Nephron (organoid): ENCODE results near the gene PLPP3.

ENCODE experiments used
- H3K27ac Mint-ChIP-seq, 3 experiments: 2 replicates each; pipeline ENCODE4 v1.8.0; 2020; ENCODE audit warnings: mixed read lengths in 3 of 3, mild to moderate bottlenecking in 2 of 3, moderate library complexity in 1 of 3
- H3K27me3 Mint-ChIP-seq: 2 replicates; pipeline ENCODE4 v1.8.0; 2021; ENCODE audit warnings: low read depth, mild to moderate bottlenecking, moderate library complexity, mixed read lengths
- H3K36me3 Mint-ChIP-seq: 2 replicates; pipeline ENCODE4 v1.8.0; 2020; ENCODE audit warnings: low read depth, mixed read lengths
- H3K4me1 Mint-ChIP-seq: 2 replicates; pipeline ENCODE4 v1.8.0; 2020; ENCODE audit warnings: mixed read lengths
- H3K4me3 Mint-ChIP-seq, 3 experiments: 2 replicates each; pipeline ENCODE4 v1.8.0; 2020; ENCODE audit warnings: mild to moderate bottlenecking in 3 of 3, mixed read lengths in 3 of 3, moderate library complexity in 2 of 3
- H3K9me3 Mint-ChIP-seq: 2 replicates; pipeline ENCODE4 v1.8.0; 2020; ENCODE audit warnings: mixed read lengths
- CTCF ChIP-seq, 3 experiments: fragments of 200-600 bp; sonication (generic); IDR thresholded peaks; one replicate each; pipeline ENCODE4 v1.5.0; 2021; ENCODE audit warnings: antibody characterized with exemption in 3 of 3; ENCODE audit not compliant: unreplicated experiment in 3 of 3

The PLPP3 gene

GRCh38 chr1:56466538-56466937, 112.8 kb downstream of the PLPP3 start:
- H3K9me3 Mint-ChIP-seq: no peaks in the 10 kb centered on the region
- peak overlapping the region in 1 of 3 experiments; percentile 34 for H3K27ac Mint-ChIP-seq
- H3K4me3 Mint-ChIP-seq: no peak overlapping the region
- no peak for TF ChIP-seq CTCF (IDR thresholded peaks at IDR 0.05; ENCODE audit: unreplicated experiment in 3 of 3)
- H3K27me3 Mint-ChIP-seq: no peaks in the 10 kb centered on the region
- H3K4me1 Mint-ChIP-seq: peaks cover 46% of the 10 kb centered on the region
- H3K36me3 Mint-ChIP-seq: no peaks in the 10 kb centered on the region

- H3K9me3 Mint-ChIP-seq: no peaks in the 10 kb centered on the region
- no peaks in the 10 kb centered on the region for H3K36me3 Mint-ChIP-seq
- TF ChIP-seq CTCF (IDR thresholded peaks at IDR 0.05; ENCODE audit: unreplicated experiment in 3 of 3): no peak
- H3K27me3 Mint-ChIP-seq: no peaks in the 10 kb centered on the region
- H3K4me1 Mint-ChIP-seq: peaks cover 32% of the 10 kb centered on the region
- no peak overlapping the region for H3K4me3 Mint-ChIP-seq
- peak overlapping the region in 1 of 3 experiments; percentile 57 for H3K27ac Mint-ChIP-seq
Observed at GRCh38 chr1:56464294-56464693, 115.1 kb downstream of the PLPP3 start.

DNA sequence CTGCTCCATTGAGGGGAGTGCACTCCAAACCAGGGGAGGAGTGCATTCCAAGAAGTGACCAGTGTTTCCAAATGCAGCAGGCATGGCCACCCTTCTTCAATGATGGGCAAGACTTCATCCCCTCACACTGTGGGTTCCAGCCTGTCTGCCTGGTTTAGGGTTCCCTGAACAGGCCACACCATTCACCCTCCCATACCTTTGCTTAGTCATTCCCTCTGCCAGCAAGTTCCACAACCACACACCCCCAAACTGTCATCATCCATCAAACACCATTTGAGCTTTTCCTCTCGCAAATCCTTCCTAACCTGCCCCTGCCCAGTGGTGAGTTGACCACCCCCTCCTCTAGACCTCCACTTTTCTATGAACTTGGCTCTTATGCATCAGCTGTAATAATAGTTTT, 116.0 kb downstream of the PLPP3 start:
- H3K27ac Mint-ChIP-seq: peak overlapping the region in 2 of 3 experiments; percentile 45 to 57
- TF ChIP-seq CTCF (IDR thresholded peaks at IDR 0.05; ENCODE audit: unreplicated experiment in 3 of 3): no peak
- H3K9me3 Mint-ChIP-seq: no peaks in the 10 kb centered on the region
- no peak overlapping the region for H3K4me3 Mint-ChIP-seq
- H3K4me1 Mint-ChIP-seq: peaks cover 24% of the 10 kb centered on the region
- no peaks in the 10 kb centered on the region for H3K27me3 Mint-ChIP-seq
- no peaks in the 10 kb centered on the region for H3K36me3 Mint-ChIP-seq

GRCh38 chr1:56462209-56462608, 117.2 kb downstream of the PLPP3 start:
- H3K27ac Mint-ChIP-seq: no peak overlapping the region
- H3K4me1 Mint-ChIP-seq: peaks cover 27% of the 10 kb centered on the region
- no peaks in the 10 kb centered on the region for H3K36me3 Mint-ChIP-seq
- no peak overlapping the region for H3K4me3 Mint-ChIP-seq
- H3K9me3 Mint-ChIP-seq: no peaks in the 10 kb centered on the region
- TF ChIP-seq CTCF (IDR thresholded peaks at IDR 0.05; ENCODE audit: unreplicated experiment in 3 of 3): no peak
- H3K27me3 Mint-ChIP-seq: no peaks in the 10 kb centered on the region

DNA sequence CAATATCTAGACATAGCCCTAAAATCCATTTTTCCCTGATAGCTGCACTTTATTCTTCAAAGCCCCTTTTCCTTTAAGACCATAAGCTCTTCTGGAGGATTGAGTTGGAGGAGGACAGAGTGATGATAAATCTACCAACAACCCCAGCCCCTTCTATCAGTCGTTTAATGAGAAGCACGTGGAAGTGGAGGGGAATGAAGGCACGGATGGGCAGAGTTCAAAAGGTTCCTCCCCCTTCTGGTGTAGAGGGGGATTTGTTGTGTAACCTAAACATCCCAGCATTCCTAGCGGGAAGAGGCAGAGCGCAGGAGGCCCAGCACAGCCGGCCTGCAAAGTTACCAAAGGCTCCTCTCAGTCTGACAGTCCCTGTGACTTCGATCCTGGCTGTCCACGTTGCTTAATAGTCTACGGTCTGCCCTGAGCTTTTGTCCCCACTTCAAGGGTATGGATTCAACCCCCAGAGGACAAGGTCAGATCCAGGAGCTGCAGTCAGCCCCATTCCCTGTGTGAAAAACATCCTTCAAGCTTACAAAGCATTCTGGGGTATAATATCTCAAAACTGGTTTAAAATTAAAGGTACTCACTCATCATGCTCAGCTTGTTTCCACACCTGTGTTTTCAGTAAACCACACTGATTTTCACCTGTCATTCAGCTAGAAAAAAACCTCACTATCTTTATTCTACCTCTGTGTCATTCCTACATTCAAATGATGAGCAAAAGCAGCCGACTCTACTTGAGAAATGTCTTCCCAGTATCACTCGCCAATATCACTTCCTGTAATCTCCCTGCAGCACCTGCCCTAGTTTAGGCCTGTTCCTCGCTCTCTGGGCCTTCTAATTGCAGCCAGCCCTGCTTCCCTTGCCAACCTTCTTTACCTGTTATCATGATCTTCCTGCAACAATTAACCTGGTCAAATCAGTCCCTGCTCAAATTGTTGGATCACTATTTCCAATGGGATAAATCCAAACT, 117.9 kb downstream of the PLPP3 start:
- H3K27me3 Mint-ChIP-seq: no peaks in the 10 kb centered on the region
- H3K4me1 Mint-ChIP-seq: peaks cover 25% of the 10 kb centered on the region
- TF ChIP-seq CTCF (IDR thresholded peaks at IDR 0.05; ENCODE audit: unreplicated experiment in 3 of 3): peak in 1 of 3 experiments; percentile 26
- H3K27ac Mint-ChIP-seq: peak overlapping the region; percentile 2 to 64 (median 21)
- H3K4me3 Mint-ChIP-seq: no peak overlapping the region
- no peaks in the 10 kb centered on the region for H3K36me3 Mint-ChIP-seq
- no peaks in the 10 kb centered on the region for H3K9me3 Mint-ChIP-seq
